Keratinocyte (primary cell): ENCODE data around the gene FNDC3B. TPM values are rescaled to one million over a fixed set of nuclear protein-coding genes. Genes with fewer than 3 reads are reported as not detected.

Experiments
- DNase-seq: peaks from one replicate; pipeline ENCODE4 v3.0.0-alpha.2; 2011; ENCODE audit warnings: low read depth, missing footprints, low spot score
- FAIRE-seq: peaks from 2 replicates; lab custom pipeline; 2011; peaks lifted over from hg19 to GRCh38; lab: Jason Lieb, UNC
- H2AFZ ChIP-seq: 2 replicates; pipeline ENCODE4 v1.6.0; 2012; ENCODE audit warnings: low read length, control low read depth, inconsistent platforms; ENCODE audit not compliant: control insufficient read depth
- H3K27ac ChIP-seq: 2 replicates; pipeline ENCODE4 v1.5.1; 2011; ENCODE audit warnings: low read length; ENCODE audit not compliant: control insufficient read depth, insufficient read depth
- H3K27me3 ChIP-seq: 3 replicates; pipeline ENCODE4 v1.6.0; 2011; ENCODE audit warnings: low read length; ENCODE audit not compliant: control insufficient read depth, insufficient read depth; ENCODE audit errors: extremely low read depth
- H3K36me3 ChIP-seq, 2 experiments: 2 replicates in 1 of 2; 3 replicates in 1 of 2; pipeline ENCODE4 v1.5.1; 2011; ENCODE audit warnings: low read length in 2 of 2, mild to moderate bottlenecking in 1 of 2; ENCODE audit not compliant: control insufficient read depth in 2 of 2, insufficient read depth in 2 of 2; ENCODE audit errors: extremely low read depth in 1 of 2
- H3K4me1 ChIP-seq: 3 replicates; pipeline ENCODE4 v1.5.1; 2011; ENCODE audit warnings: low read length; ENCODE audit not compliant: control insufficient read depth, insufficient read depth; ENCODE audit errors: extremely low read depth
- H3K4me2 ChIP-seq: 3 replicates; pipeline ENCODE4 v1.6.0; 2011; ENCODE audit warnings: low read depth, low read length; ENCODE audit not compliant: control insufficient read depth, insufficient read depth; ENCODE audit errors: extremely low read depth
- H3K4me3 ChIP-seq, 3 experiments: fragments of 200-600 bp in 1 of 3; sonication (generic) in 1 of 3; 2 replicates in 2 of 3; 3 replicates in 1 of 3; pipeline ENCODE4 v1.5.1; 2011 to 2016; ENCODE audit warnings: low read length in 3 of 3, mild to moderate bottlenecking in 3 of 3, control low read depth in 2 of 3, inconsistent platforms in 1 of 3, low read depth in 1 of 3, mixed read lengths in 1 of 3, mixed run types in 1 of 3, moderate library complexity in 1 of 3; ENCODE audit not compliant: control insufficient read depth in 2 of 3, insufficient read depth in 2 of 3; ENCODE audit errors: extremely low read depth in 1 of 3
- H3K79me2 ChIP-seq: 2 replicates; pipeline ENCODE4 v1.6.0; 2012; ENCODE audit warnings: low read length; ENCODE audit not compliant: control insufficient read depth, insufficient read depth
- H3K9ac ChIP-seq: 3 replicates; pipeline ENCODE4 v1.6.0; 2011; ENCODE audit warnings: low read length; ENCODE audit not compliant: control insufficient read depth, insufficient read depth; ENCODE audit errors: extremely low read depth
- H3K9me1 ChIP-seq: 3 replicates; pipeline ENCODE4 v1.6.0; 2011; ENCODE audit warnings: low read length; ENCODE audit not compliant: control insufficient read depth, insufficient read depth; ENCODE audit errors: extremely low read depth
- H3K9me3 ChIP-seq: 2 replicates; pipeline ENCODE4 v1.5.1; 2012; ENCODE audit warnings: low read depth, low read length; ENCODE audit not compliant: control insufficient read depth
- H4K20me1 ChIP-seq: 3 replicates; pipeline ENCODE4 v1.6.0; 2011; ENCODE audit warnings: low read length; ENCODE audit not compliant: control insufficient read depth, insufficient read depth; ENCODE audit errors: extremely low read depth
- EZH2 ChIP-seq: IDR thresholded peaks from one replicate; pipeline ENCODE4 v1.6.1; 2012; ENCODE audit warnings: inconsistent platforms, mild to moderate bottlenecking, low read length, moderate library complexity
- dilution Hi-C: fragments of 300-500 bp; cut with MboI; formaldehyde crosslinking; loops from one replicate; pipeline ENCODE4 v1.7.0; 2020; ENCODE audit warnings: low sequenced_read_pairs; ENCODE audit not compliant: extremely low pct_ligation_motif_present
- polyA plus RNA-seq, 5 experiments: library from polyadenylated mRNA; depleted of rRNA in 3 of 5; stranded (reverse) in 3 of 5; stranded (forward) in 1 of 5; unstranded in 1 of 5; fragments of >200 nt; gene quantifications; 1 replicate in 1 of 5; 2 replicates in 3 of 5; 3 replicates in 1 of 5; pipeline versions ENCODE4 v1.2.1 to v1.2.3, GENCODE V29; 2011 to 2012; ENCODE audit warnings: missing spikeins in 2 of 5, low read depth in 1 of 5, low replicate concordance in 1 of 5
- TF ChIP-seq, protein P1 (sequence below), 3 experiments: IDR thresholded peaks in 1 of 3; conservative IDR thresholded peaks in 1 of 3; optimal IDR thresholded peaks in 1 of 3; 2 replicates in 2 of 3; 3 replicates in 1 of 3; pipeline versions ENCODE3 to v1.5.1; 2011; ENCODE audit warnings: low read length in 3 of 3, mild to moderate bottlenecking in 3 of 3, moderate library complexity in 2 of 3, control low read depth in 1 of 3, inconsistent platforms in 1 of 3; ENCODE audit not compliant: insufficient read depth in 2 of 3; ENCODE audit errors: extremely low read depth in 1 of 3

FNDC3B gene
- polyA plus RNA-seq, 1 donor (not counting 4 experiments of a cell fraction or from before 2014, with no cell fraction given): 31.4 TPM

DNA sequence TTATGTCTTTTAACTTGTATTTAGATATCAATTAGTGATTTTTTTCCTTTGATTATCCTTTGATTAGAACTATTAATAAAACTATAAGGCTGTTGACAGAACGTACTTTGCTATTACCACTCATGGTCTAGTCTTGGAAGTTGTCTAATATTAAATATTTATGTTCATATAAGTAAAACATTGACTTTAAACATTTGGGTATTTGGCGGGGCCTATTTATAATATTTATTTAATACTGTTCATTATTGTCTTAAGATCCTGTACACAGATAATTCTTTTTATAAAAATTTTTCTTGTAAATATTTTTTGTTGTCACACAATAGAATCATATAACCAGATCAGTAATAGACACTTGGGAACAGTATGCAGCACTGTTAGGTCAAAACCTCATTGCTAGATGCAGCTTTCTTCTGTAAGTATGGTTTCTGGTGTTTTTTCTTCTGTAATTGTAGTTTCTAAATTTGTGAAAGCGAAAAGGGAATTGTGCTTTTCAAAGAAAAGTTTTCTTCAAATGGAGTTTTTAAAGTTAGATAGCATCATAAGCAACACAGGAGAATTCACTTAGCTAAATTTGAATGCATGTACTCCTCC lies 93.4 kb downstream of the FNDC3B start:
- FAIRE-seq: no peak

DNA sequence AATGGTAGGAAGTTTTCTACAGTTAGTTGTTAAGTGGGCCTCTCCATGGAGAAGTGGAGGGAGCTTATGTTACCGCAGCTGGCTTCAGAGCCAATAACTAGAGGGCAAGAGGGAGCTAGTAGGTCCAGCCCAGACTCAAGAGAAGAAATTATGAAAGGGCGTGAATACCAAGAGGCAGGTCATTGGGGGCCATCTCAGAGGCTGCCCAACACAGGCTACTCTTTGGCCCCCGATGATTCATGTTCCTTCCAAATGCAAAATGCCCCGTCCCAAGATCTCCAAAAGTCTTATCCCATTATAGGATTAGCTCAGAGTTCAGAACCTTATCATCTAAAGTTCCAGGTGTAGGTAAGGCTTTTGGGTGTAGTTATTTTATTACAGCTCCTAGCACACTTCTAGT lies 94.5 kb downstream of the FNDC3B start:
- FAIRE-seq (no peak), DNase-seq (no peak)
- TF ChIP-seq, protein P1, sequence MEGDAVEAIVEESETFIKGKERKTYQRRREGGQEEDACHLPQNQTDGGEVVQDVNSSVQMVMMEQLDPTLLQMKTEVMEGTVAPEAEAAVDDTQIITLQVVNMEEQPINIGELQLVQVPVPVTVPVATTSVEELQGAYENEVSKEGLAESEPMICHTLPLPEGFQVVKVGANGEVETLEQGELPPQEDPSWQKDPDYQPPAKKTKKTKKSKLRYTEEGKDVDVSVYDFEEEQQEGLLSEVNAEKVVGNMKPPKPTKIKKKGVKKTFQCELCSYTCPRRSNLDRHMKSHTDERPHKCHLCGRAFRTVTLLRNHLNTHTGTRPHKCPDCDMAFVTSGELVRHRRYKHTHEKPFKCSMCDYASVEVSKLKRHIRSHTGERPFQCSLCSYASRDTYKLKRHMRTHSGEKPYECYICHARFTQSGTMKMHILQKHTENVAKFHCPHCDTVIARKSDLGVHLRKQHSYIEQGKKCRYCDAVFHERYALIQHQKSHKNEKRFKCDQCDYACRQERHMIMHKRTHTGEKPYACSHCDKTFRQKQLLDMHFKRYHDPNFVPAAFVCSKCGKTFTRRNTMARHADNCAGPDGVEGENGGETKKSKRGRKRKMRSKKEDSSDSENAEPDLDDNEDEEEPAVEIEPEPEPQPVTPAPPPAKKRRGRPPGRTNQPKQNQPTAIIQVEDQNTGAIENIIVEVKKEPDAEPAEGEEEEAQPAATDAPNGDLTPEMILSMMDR (optimal IDR thresholded peaks at IDR 0.05 in 1 of 3, IDR thresholded peaks at IDR 0.05 in 1 of 3, conservative IDR thresholded peaks at IDR 0.05 in 1 of 3; ENCODE audit: extremely low read depth in 1 of 3, insufficient read depth in 2 of 3, low read length in 3 of 3): no peak
- TF ChIP-seq EZH2: no peak
- dilution Hi-C loops: no loop called here
- no peak overlapping the region for H2AFZ ChIP-seq
- H3K27ac ChIP-seq: peak overlapping the region; percentile 18
- no peaks in the 10 kb centered on the region for H3K9me3 ChIP-seq
- peaks cover 50% of the 10 kb centered on the region for H3K4me1 ChIP-seq
- no peak overlapping the region for H3K4me3 ChIP-seq
- H3K9ac ChIP-seq: no peak overlapping the region
- peaks cover 0 to 4% of the 10 kb centered on the region in 2 experiments for H3K36me3 ChIP-seq
- H4K20me1 ChIP-seq: peaks cover 6% of the 10 kb centered on the region
- H3K27me3 ChIP-seq: no peaks in the 10 kb centered on the region
- peaks cover 57% of the 10 kb centered on the region for H3K79me2 ChIP-seq
- no peak overlapping the region for H3K4me2 ChIP-seq
- H3K9me1 ChIP-seq: peaks cover 16% of the 10 kb centered on the region

More for the DNA sequence above, 93.4 kb downstream of the FNDC3B start:
- H3K9ac ChIP-seq: no peak overlapping the region
- no peak for TF ChIP-seq EZH2
- TF ChIP-seq, protein P1 (optimal IDR thresholded peaks at IDR 0.05 in 1 of 3, IDR thresholded peaks at IDR 0.05 in 1 of 3, conservative IDR thresholded peaks at IDR 0.05 in 1 of 3; ENCODE audit: extremely low read depth in 1 of 3, insufficient read depth in 2 of 3, low read length in 3 of 3): no peak
- no peak overlapping the region for H2AFZ ChIP-seq
- H3K9me1 ChIP-seq: peaks cover 16% of the 10 kb centered on the region
- no peak overlapping the region for H3K4me2 ChIP-seq
- DNase-seq: no peak
- no peaks in the 10 kb centered on the region for H3K9me3 ChIP-seq
- H3K36me3 ChIP-seq: peaks cover 0 to 4% of the 10 kb centered on the region in 2 experiments
- H3K27me3 ChIP-seq: no peaks in the 10 kb centered on the region
- peaks cover 5% of the 10 kb centered on the region for H4K20me1 ChIP-seq
- H3K4me1 ChIP-seq: peaks cover 46% of the 10 kb centered on the region
- no peak overlapping the region for H3K4me3 ChIP-seq
- dilution Hi-C loops: no loop called here
- peaks cover 59% of the 10 kb centered on the region for H3K79me2 ChIP-seq
- no peak overlapping the region for H3K27ac ChIP-seq
